IMR-90 (cell line): Measurements from ENCODE around the gene ALOXE3. TPM values are rescaled to one million over a fixed set of nuclear protein-coding genes. Genes with fewer than 3 reads are reported as not detected.

Experiments
- ATAC-seq: fragments of 200-7000 bp; cut with Tn5 transposase; 2 replicates; pipeline ENCODE4 v1.9.1; 2020; ENCODE audit warnings: low read depth, mild to moderate bottlenecking, moderate library complexity
- BruUV-seq: library from RNA; stranded (reverse); fragments of 400-500 nt; replicated peaks from 2 replicates; lab custom pipeline; 2021; lab: Mats Ljungman, UMichigan
- CTCF ChIA-PET: fragments of 300-600 bp; formaldehyde crosslinking; extraction: SDS; loops from one replicate; lab custom pipeline; 2021; ENCODE audit warnings: antibody characterized with exemption; lab: Yijun Ruan, JAX
- POLR2A ChIA-PET: fragments of 300-600 bp; sonication (Branson Sonifier 250); formaldehyde crosslinking; loops from one replicate; lab custom pipeline; 2022; ENCODE audit warnings: antibody characterized with exemption; ENCODE audit not compliant: unreplicated experiment; lab: Charles Lee
- DNase-seq: peaks from one replicate; pipeline ENCODE4 v3.0.0; 2013
- H2AFZ ChIP-seq: replicated peaks from 2 replicates; pipeline ENCODE3; 2013; ENCODE audit warnings: low read length, mild to moderate bottlenecking; ENCODE audit not compliant: poor library complexity
- H2AK5ac ChIP-seq: 2 replicates; pipeline ENCODE4 v1.6.1; 2013; ENCODE audit warnings: low read depth, low read length, inconsistent platforms
- H2AK9ac ChIP-seq: replicated peaks from 2 replicates; pipeline ENCODE3; 2013; ENCODE audit warnings: mild to moderate bottlenecking, low read depth, low read length, moderate library complexity; ENCODE audit not compliant: poor library complexity
- H2BK120ac ChIP-seq: 2 replicates; pipeline ENCODE4 v1.6.1; 2013; ENCODE audit warnings: low read depth, low read length, inconsistent platforms
- H2BK15ac ChIP-seq: 3 replicates; pipeline ENCODE4 v1.6.1; 2013; ENCODE audit warnings: low read depth, low read length, inconsistent platforms
- H2BK20ac ChIP-seq: 2 replicates; pipeline ENCODE4 v1.6.1; 2013; ENCODE audit warnings: low read depth, mild to moderate bottlenecking, inconsistent platforms, low read length, moderate library complexity
- H2BK5ac ChIP-seq: 2 replicates; pipeline ENCODE4 v1.6.1; 2013; ENCODE audit warnings: mild to moderate bottlenecking, low read depth, low read length, inconsistent platforms; ENCODE audit not compliant: poor library complexity, severe bottlenecking
- H3K14ac ChIP-seq: replicated peaks from 2 replicates; pipeline ENCODE4 v1.6.1; 2013; ENCODE audit warnings: low read depth, low read length, inconsistent platforms
- H3K18ac ChIP-seq: 2 replicates; pipeline ENCODE4 v1.6.1; 2013; ENCODE audit warnings: low read depth, low read length, control low read depth
- H3K23ac ChIP-seq: 2 replicates; pipeline ENCODE4 v1.6.1; 2013; ENCODE audit warnings: low read depth, low read length, inconsistent platforms
- H3K27ac ChIP-seq: 2 replicates; pipeline ENCODE4 v1.5.1; 2013; ENCODE audit warnings: mild to moderate bottlenecking, control low read depth, low read length; ENCODE audit not compliant: insufficient read depth
- H3K27me3 ChIP-seq: 2 replicates; pipeline ENCODE4 v1.6.1; 2013; ENCODE audit warnings: low read length; ENCODE audit not compliant: control insufficient read depth, insufficient read depth
- H3K36me3 ChIP-seq: 2 replicates; pipeline ENCODE4 v1.6.1; 2013; ENCODE audit warnings: low read length, mixed read lengths; ENCODE audit not compliant: control insufficient read depth, insufficient read depth
- H3K4ac ChIP-seq: 2 replicates; pipeline ENCODE4 v1.6.1; 2013; ENCODE audit warnings: low read depth, low read length, inconsistent platforms
- H3K4me1 ChIP-seq: 2 replicates; pipeline ENCODE4 v1.6.1; 2013; ENCODE audit warnings: low read length, mixed read lengths; ENCODE audit not compliant: control insufficient read depth, insufficient read depth
- H3K4me2 ChIP-seq: 2 replicates; pipeline ENCODE4 v1.6.1; 2013; ENCODE audit warnings: low read depth, mild to moderate bottlenecking, control low read depth, low read length, moderate library complexity
- H3K4me3 ChIP-seq: 2 replicates; pipeline ENCODE4 v1.5.1; 2013; ENCODE audit warnings: low read depth, mild to moderate bottlenecking, control low read depth, low read length, moderate library complexity; ENCODE audit not compliant: insufficient read depth
- H3K56ac ChIP-seq: 2 replicates; pipeline ENCODE4 v1.6.1; 2013; ENCODE audit warnings: low read length, inconsistent platforms; ENCODE audit not compliant: insufficient read depth; ENCODE audit errors: extremely low read depth
- H3K79me1 ChIP-seq, 2 experiments: 2 replicates each; pipeline ENCODE4 v1.6.1; 2013; ENCODE audit warnings: low read length in 2 of 2, inconsistent platforms in 1 of 2, low read depth in 1 of 2
- H3K9ac ChIP-seq: 2 replicates; pipeline ENCODE4 v1.6.1; 2013; ENCODE audit warnings: low read depth, low read length, control low read depth
- H3K9me1 ChIP-seq: 2 replicates; pipeline ENCODE4 v1.6.1; 2013; ENCODE audit warnings: low read length, inconsistent platforms; ENCODE audit not compliant: insufficient read depth
- H3K9me3 ChIP-seq: 2 replicates; pipeline ENCODE4 v1.6.1; 2013; ENCODE audit warnings: low read length; ENCODE audit not compliant: control insufficient read depth, insufficient read depth
- H4K20me1 ChIP-seq: 2 replicates; pipeline ENCODE4 v1.6.1; 2013; ENCODE audit warnings: low read length, inconsistent platforms; ENCODE audit not compliant: insufficient read depth
- H4K5ac ChIP-seq: 2 replicates; pipeline ENCODE4 v1.6.1; 2013; ENCODE audit warnings: mild to moderate bottlenecking, low read depth, low read length, control low read depth
- H4K8ac ChIP-seq, 2 experiments: 2 replicates each; pipeline ENCODE4 v1.6.1; 2013; ENCODE audit warnings: low read depth in 2 of 2, low read length in 2 of 2, control low read depth in 1 of 2, inconsistent platforms in 1 of 2
- H4K91ac ChIP-seq: 2 replicates; pipeline ENCODE4 v1.6.1; 2013; ENCODE audit warnings: low read depth, low read length, inconsistent platforms; ENCODE audit not compliant: insufficient read depth
- CEBPB ChIP-seq: IDR thresholded peaks from 2 replicates; pipeline ENCODE4 v1.6.1; 2012; ENCODE audit warnings: low read depth, low read length, improper control_type of control experiment
- FOS ChIP-seq: fragments of 150-350 bp; IDR thresholded peaks from 2 replicates; pipeline ENCODE4 v1.6.1; 2016; ENCODE audit warnings: low read depth, low read length
- MAZ ChIP-seq: IDR thresholded peaks from 2 replicates; pipeline ENCODE4 v1.6.1; 2012; ENCODE audit warnings: low read depth, mild to moderate bottlenecking, low read length, improper control_type of control experiment, moderate library complexity, borderline replicate concordance
- MXI1 ChIP-seq: IDR thresholded peaks from 2 replicates; pipeline ENCODE4 v1.6.1; 2012; ENCODE audit warnings: low read depth, mild to moderate bottlenecking, low read length, moderate library complexity, borderline replicate concordance
- RAD21 ChIP-seq: IDR thresholded peaks from 2 replicates; pipeline ENCODE4 v1.6.1; 2012; ENCODE audit warnings: low read length, improper control_type of control experiment
- RCOR1 ChIP-seq: IDR thresholded peaks from 2 replicates; pipeline ENCODE4 v1.6.1; 2012; ENCODE audit warnings: mild to moderate bottlenecking, low read length, improper control_type of control experiment; ENCODE audit not compliant: insufficient replicate concordance
- RFX5 ChIP-seq: IDR thresholded peaks from 2 replicates; pipeline ENCODE4 v1.8.0; 2012; ENCODE audit warnings: low read depth, mild to moderate bottlenecking, low read length, moderate library complexity
- WGBS, 2 experiments: methylation state at CpG; one replicate each; pipeline versions ENCODE4 v1.1.5 to v1.1.7; 2013; ENCODE audit warnings: missing lambda C conversion rate in 2 of 2; ENCODE audit not compliant: insufficient read length in 1 of 2; ENCODE audit errors: extremely low coverage in 2 of 2; 5-methylcytosine and 5-hydroxymethylcytosine counted together
- dilution Hi-C: fragments of 300-500 bp; cut with HindIII; formaldehyde crosslinking; loops from one replicate; pipeline ENCODE4 v1.14.3; 2018; ENCODE audit warnings: low sequenced_read_pairs; ENCODE audit not compliant: unreplicated experiment
- in situ Hi-C: fragments of 300-500 bp; cut with MboI; formaldehyde crosslinking; loops from 3 replicates; pipeline ENCODE4 v1.14.3; 2019; ENCODE audit warnings: low sequenced_read_pairs, inconsistent platforms, mixed read lengths
- intact Hi-C: fragments of 100-400 bp; cut with micrococcal nuclease; formaldehyde crosslinking; loops from 2 replicates; pipeline ENCODE4 v1.10.0; 2022
- polyA plus RNA-seq, 3 experiments: library from polyadenylated mRNA; depleted of rRNA; stranded (reverse); fragments of >200 nt; gene quantifications; 2 replicates each; pipeline ENCODE4 v1.2.3, GENCODE V29; 2012; ENCODE audit warnings: low replicate concordance in 1 of 3
- total RNA-seq: library from RNA; depleted of rRNA; stranded (reverse); fragments of >200 nt; gene quantifications from 2 replicates; pipeline ENCODE4 v1.2.3, GENCODE V29; 2012
- TF ChIP-seq, protein P1 (sequence below): fragments of 150-350 bp; IDR thresholded peaks from 2 replicates; pipeline ENCODE4 v1.6.1; 2016; ENCODE audit warnings: low read depth, mild to moderate bottlenecking, low read length, moderate library complexity, borderline replicate concordance
- TF ChIP-seq, protein P2 (sequence below): conservative IDR thresholded peaks from 2 replicates; pipeline ENCODE4 v1.5.1; 2012; ENCODE audit warnings: mild to moderate bottlenecking, low read depth, low read length, improper control_type of control experiment
- TF ChIP-seq, protein P3 (sequence below): fragments of 150-350 bp; IDR thresholded peaks from 2 replicates; pipeline ENCODE4 v1.6.1; 2017; ENCODE audit warnings: mild to moderate bottlenecking, antibody characterized with exemption, low read length, low read depth

Gene ALOXE3
- total and polyA plus RNA-seq, 2 of the 4 experiments (the other 2 are of a cell fraction): under 0.01 to 0.26 TPM

DNA sequence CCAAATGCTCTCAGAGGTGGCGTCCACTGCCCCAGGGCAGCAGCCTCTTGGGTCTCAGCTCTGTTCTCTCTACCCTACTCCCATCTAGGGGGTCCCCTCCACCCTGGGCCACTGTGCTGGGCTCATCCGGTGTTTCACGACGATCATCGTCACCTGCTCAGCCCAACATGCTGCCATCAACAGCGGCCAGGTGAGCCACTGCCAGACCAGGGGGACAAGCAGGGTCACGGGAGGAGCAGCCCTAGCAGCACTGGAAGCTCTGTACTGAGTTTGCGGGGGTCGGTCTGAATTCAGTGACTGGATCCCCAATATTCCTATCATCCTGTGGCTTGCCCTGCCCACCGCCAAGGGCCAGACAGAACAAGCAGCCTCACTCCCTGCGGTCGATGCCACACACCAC, 46.8 kb downstream of the ALOXE3 start:
- TF ChIP-seq MAZ (no peak), FOS (no peak), RFX5 (no peak), RAD21 (no peak), MXI1 (no peak), RCOR1 (no peak), CEBPB (no peak)
- TF ChIP-seq, protein P1, sequence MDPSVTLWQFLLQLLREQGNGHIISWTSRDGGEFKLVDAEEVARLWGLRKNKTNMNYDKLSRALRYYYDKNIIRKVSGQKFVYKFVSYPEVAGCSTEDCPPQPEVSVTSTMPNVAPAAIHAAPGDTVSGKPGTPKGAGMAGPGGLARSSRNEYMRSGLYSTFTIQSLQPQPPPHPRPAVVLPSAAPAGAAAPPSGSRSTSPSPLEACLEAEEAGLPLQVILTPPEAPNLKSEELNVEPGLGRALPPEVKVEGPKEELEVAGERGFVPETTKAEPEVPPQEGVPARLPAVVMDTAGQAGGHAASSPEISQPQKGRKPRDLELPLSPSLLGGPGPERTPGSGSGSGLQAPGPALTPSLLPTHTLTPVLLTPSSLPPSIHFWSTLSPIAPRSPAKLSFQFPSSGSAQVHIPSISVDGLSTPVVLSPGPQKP: no peak
- TF ChIP-seq, protein P2, sequence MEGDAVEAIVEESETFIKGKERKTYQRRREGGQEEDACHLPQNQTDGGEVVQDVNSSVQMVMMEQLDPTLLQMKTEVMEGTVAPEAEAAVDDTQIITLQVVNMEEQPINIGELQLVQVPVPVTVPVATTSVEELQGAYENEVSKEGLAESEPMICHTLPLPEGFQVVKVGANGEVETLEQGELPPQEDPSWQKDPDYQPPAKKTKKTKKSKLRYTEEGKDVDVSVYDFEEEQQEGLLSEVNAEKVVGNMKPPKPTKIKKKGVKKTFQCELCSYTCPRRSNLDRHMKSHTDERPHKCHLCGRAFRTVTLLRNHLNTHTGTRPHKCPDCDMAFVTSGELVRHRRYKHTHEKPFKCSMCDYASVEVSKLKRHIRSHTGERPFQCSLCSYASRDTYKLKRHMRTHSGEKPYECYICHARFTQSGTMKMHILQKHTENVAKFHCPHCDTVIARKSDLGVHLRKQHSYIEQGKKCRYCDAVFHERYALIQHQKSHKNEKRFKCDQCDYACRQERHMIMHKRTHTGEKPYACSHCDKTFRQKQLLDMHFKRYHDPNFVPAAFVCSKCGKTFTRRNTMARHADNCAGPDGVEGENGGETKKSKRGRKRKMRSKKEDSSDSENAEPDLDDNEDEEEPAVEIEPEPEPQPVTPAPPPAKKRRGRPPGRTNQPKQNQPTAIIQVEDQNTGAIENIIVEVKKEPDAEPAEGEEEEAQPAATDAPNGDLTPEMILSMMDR: no peak
- TF ChIP-seq, protein P3, sequence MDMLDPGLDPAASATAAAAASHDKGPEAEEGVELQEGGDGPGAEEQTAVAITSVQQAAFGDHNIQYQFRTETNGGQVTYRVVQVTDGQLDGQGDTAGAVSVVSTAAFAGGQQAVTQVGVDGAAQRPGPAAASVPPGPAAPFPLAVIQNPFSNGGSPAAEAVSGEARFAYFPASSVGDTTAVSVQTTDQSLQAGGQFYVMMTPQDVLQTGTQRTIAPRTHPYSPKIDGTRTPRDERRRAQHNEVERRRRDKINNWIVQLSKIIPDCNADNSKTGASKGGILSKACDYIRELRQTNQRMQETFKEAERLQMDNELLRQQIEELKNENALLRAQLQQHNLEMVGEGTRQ: no peak
- no peaks in the 10 kb centered on the region for H3K4me1 ChIP-seq
- H4K20me1 ChIP-seq: no peaks in the 10 kb centered on the region
- H2BK20ac ChIP-seq: no peak overlapping the region
- H3K23ac ChIP-seq: no peak overlapping the region
- no peak overlapping the region for H4K8ac ChIP-seq
- no peak overlapping the region for H3K9ac ChIP-seq
- peaks cover 87% of the 10 kb centered on the region for H3K27me3 ChIP-seq
- H2AK5ac ChIP-seq: no peak overlapping the region
- dilution Hi-C loops: no loop called here
- no peak overlapping the region for H2AK9ac ChIP-seq
- H2BK120ac ChIP-seq: no peak overlapping the region
- CTCF ChIA-PET: interaction anchor here (1.2 kb wide), 1 partner anchor 48 kb away, joined by 4 read pairs; no protein-coding TSS in a partner anchor
- no peaks in the 10 kb centered on the region for H3K9me3 ChIP-seq
- no peak overlapping the region for H4K91ac ChIP-seq
- WGBS, 2 experiments: 68% methylated on average over 6 of the region's 12 CpGs; no CpG with 5 or more reads in 1 of the 2 experiments
- ATAC-seq (no peak), DNase-seq (no peak)
- in situ Hi-C loops: loop anchor here (5.0 kb wide), 1 partner anchor 46 kb away; the partner anchor contains the start of gene ALOXE3
- no peak overlapping the region for H2BK15ac ChIP-seq
- BruUV-seq: no TSS peak
- H3K14ac ChIP-seq: no peak overlapping the region
- H3K4me2 ChIP-seq: no peak overlapping the region
- H3K4ac ChIP-seq: no peak overlapping the region
- H3K18ac ChIP-seq: no peak overlapping the region
- H3K9me1 ChIP-seq: no peaks in the 10 kb centered on the region
- H2BK5ac ChIP-seq: no peak overlapping the region
- H3K56ac ChIP-seq: no peak overlapping the region
- POLR2A ChIA-PET: no interaction called here
- H2AFZ ChIP-seq: peak overlapping the region; percentile 35
- no peaks in the 10 kb centered on the region for H3K36me3 ChIP-seq
- no peak overlapping the region for H3K4me3 ChIP-seq
- H4K5ac ChIP-seq: no peak overlapping the region
- intact Hi-C loops: no loop called here
- H3K79me1 ChIP-seq: no peaks in the 10 kb centered on the region
- no peak overlapping the region for H3K27ac ChIP-seq
